Nephron (organoid): ENCODE measurements around the gene NET1.

Source experiments
- H3K27ac Mint-ChIP-seq, 3 experiments: 2 replicates each; pipeline ENCODE4 v1.8.0; 2020; ENCODE audit warnings: mixed read lengths in 3 of 3, mild to moderate bottlenecking in 2 of 3, moderate library complexity in 1 of 3
- H3K27me3 Mint-ChIP-seq: 2 replicates; pipeline ENCODE4 v1.8.0; 2021; ENCODE audit warnings: low read depth, mild to moderate bottlenecking, moderate library complexity, mixed read lengths
- H3K36me3 Mint-ChIP-seq: 2 replicates; pipeline ENCODE4 v1.8.0; 2020; ENCODE audit warnings: low read depth, mixed read lengths
- H3K4me1 Mint-ChIP-seq: 2 replicates; pipeline ENCODE4 v1.8.0; 2020; ENCODE audit warnings: mixed read lengths
- H3K4me3 Mint-ChIP-seq, 3 experiments: 2 replicates each; pipeline ENCODE4 v1.8.0; 2020; ENCODE audit warnings: mild to moderate bottlenecking in 3 of 3, mixed read lengths in 3 of 3, moderate library complexity in 2 of 3
- H3K9me3 Mint-ChIP-seq: 2 replicates; pipeline ENCODE4 v1.8.0; 2020; ENCODE audit warnings: mixed read lengths
- TF ChIP-seq, protein P1 (sequence below), 3 experiments: fragments of 200-600 bp; sonication (generic); IDR thresholded peaks; one replicate each; pipeline ENCODE4 v1.5.0; 2021; ENCODE audit warnings: antibody characterized with exemption in 3 of 3; ENCODE audit not compliant: unreplicated experiment in 3 of 3

NET1 gene

DNA sequence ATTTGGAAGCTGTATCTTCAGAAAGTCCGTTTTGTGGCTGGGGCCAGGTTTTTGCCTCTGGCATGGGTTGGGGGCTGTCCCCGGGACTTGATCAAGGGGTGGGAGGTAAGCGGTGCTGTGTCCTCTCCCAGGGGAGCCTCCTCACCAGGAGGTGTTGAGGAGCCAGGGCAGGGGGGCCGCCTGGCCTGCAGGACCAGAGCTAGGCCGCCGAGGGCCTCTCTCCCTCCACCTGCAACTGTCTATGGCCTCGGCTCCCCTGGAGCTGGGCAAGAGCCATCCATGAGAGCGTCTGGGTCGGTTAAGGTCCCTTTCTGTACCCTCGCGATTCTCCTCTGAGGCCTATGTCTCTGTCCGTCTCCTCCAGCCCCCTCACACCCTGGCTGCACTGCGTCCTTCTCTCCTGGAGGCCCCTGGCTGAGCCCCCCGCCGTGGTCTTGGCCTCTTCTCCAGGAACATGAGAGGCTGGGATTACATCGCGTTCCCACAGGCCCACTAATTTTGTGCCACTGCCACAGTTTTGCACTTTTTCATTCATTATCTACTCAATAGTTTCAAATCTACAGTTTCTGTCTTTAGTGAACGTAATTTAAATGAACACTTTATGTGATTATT is 66.4 kb downstream of the NET1 start:
- Mint-ChIP-seq H3K9me3 (no peaks in the 10 kb centered on the region), H3K4me1 (peaks cover 31% of the 10 kb centered on the region), H3K36me3 (no peaks in the 10 kb centered on the region), H3K27ac (peak overlapping the region; percentile 9 to 60 (median 42)), H3K27me3 (peaks cover 8% of the 10 kb centered on the region), H3K4me3 (no peak overlapping the region)
- TF ChIP-seq, protein P1, sequence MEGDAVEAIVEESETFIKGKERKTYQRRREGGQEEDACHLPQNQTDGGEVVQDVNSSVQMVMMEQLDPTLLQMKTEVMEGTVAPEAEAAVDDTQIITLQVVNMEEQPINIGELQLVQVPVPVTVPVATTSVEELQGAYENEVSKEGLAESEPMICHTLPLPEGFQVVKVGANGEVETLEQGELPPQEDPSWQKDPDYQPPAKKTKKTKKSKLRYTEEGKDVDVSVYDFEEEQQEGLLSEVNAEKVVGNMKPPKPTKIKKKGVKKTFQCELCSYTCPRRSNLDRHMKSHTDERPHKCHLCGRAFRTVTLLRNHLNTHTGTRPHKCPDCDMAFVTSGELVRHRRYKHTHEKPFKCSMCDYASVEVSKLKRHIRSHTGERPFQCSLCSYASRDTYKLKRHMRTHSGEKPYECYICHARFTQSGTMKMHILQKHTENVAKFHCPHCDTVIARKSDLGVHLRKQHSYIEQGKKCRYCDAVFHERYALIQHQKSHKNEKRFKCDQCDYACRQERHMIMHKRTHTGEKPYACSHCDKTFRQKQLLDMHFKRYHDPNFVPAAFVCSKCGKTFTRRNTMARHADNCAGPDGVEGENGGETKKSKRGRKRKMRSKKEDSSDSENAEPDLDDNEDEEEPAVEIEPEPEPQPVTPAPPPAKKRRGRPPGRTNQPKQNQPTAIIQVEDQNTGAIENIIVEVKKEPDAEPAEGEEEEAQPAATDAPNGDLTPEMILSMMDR (IDR thresholded peaks at IDR 0.05; ENCODE audit: unreplicated experiment in 3 of 3) = no peak

DNA sequence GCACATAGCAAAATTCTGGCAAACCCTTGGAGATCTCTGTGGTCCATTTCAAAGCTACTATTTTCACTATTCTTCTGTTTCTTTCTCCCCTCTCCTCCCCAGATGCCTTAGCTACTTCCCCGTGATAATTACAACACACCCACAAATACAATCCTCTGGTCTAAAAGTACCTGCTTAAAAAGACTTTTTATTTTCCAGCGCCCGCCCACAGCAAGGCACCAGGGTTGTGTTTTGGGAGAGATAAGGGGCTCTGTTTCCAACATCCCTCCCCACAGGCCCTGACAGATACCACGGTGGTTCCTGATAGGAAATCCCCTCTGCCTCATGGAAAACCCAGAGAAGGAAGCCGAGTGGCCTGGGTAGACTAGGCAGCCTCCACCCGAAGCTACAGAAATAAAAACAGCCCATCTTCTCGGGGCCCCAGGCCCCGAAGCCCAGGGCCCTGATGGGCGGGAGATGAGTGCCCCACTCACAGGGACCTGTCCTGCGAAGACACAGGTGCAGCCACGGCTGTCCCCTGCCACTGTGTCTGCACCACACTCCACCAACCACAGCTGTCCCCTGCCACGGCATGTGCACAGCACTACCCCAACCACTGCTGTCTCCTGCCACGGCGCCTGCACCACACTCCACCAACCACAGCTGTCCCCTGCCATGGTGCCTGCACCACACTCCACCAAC is 67.3 kb downstream of the NET1 start:
- TF ChIP-seq, protein P1 (IDR thresholded peaks at IDR 0.05; ENCODE audit: unreplicated experiment in 3 of 3) = no peak

DNA sequence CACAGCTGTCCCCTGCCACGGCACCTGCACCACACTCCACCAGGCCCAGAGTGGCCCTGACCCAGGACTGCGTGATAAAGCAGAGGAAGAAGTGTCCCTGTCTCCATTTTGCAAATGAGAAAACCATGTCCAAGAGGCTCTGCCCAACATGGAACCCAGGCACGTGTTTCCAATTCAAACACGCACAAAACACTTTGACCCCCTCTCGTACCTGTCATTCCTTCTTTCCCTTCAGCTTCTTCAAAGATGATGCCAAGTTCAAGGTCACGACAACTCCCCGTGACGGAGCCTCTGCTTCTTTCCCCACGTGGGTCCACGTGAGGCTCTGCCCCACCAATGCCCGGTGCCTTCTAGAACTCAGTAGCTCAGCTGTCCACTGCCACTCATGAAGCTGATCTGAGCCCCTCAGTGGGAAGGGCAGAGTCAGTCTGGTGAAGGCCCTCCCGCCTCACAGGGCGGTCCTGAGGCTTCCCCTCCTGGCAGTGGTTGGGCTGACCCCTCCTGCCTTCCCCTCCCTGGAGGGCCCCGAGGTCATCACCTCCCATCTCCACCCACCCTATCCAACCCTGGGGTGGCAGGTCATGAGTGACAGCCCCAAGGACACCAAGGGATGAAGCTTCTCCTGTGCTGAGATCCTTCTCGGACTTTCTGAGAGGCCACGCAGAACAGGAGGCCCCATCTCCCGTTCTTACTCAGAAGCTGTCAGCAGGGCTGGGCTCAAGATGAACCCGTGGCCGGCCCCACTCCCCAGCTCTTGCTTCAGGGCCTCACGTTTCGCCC is 68.0 kb downstream of the NET1 start:
- Mint-ChIP-seq H3K36me3 (no peaks in the 10 kb centered on the region), H3K4me3 (no peak overlapping the region), H3K27ac (peak overlapping the region in 1 of 3 experiments; percentile 20), H3K9me3 (no peaks in the 10 kb centered on the region), H3K4me1 (peaks cover 31% of the 10 kb centered on the region), H3K27me3 (peaks cover 12% of the 10 kb centered on the region)
- TF ChIP-seq, protein P1 (IDR thresholded peaks at IDR 0.05; ENCODE audit: unreplicated experiment in 3 of 3) = no peak

More for the DNA sequence above, 67.3 kb downstream of the NET1 start:
- Mint-ChIP-seq H3K27me3 (peaks cover 8% of the 10 kb centered on the region), H3K36me3 (no peaks in the 10 kb centered on the region), H3K4me1 (peaks cover 31% of the 10 kb centered on the region), H3K27ac (peak overlapping the region; percentile 9 to 60 (median 42)), H3K9me3 (no peaks in the 10 kb centered on the region), H3K4me3 (no peak overlapping the region)

DNA sequence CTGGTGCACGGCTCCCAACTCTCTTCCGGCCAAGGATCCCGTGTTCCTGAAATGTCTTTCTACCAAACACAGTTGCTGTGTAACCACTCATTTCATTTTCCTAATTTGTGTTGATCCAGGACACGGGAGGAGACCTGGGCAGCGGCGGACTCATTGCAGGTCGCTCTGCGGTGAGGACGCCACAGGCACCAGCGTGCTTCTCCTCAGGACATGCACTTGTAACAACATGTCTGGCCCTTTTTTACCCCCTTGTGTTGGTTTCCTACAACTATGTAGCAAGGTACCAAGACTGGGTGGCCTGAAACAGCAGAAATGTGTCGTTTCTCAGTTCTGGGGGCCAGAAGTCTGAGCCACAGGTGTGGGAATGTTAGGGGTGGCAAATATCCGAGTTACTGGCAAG is 68.8 kb downstream of the NET1 start:
- Mint-ChIP-seq H3K4me3 (no peak overlapping the region), H3K9me3 (no peaks in the 10 kb centered on the region), H3K36me3 (no peaks in the 10 kb centered on the region), H3K27ac (peak overlapping the region in 2 of 3 experiments; percentile 20 to 77), H3K27me3 (peaks cover 12% of the 10 kb centered on the region), H3K4me1 (peaks cover 34% of the 10 kb centered on the region)
- TF ChIP-seq, protein P1 (IDR thresholded peaks at IDR 0.05; ENCODE audit: unreplicated experiment in 3 of 3) = no peak

- TF ChIP-seq, protein P1 (IDR thresholded peaks at IDR 0.05; ENCODE audit: unreplicated experiment in 3 of 3) = no peak
- no peak overlapping the region for H3K4me3 Mint-ChIP-seq
- H3K9me3 Mint-ChIP-seq = no peaks in the 10 kb centered on the region
- no peaks in the 10 kb centered on the region for H3K36me3 Mint-ChIP-seq
- peak overlapping the region in 1 of 3 experiments; percentile 74 for H3K27ac Mint-ChIP-seq
- peaks cover 39% of the 10 kb centered on the region for H3K4me1 Mint-ChIP-seq
- peaks cover 12% of the 10 kb centered on the region for H3K27me3 Mint-ChIP-seq
Measured at GRCh38 chr10:5482016-5482415, 69.7 kb downstream of the NET1 start.
